AG04450 (cell line): ENCODE measurements around the gene PPM1E. TPM values are rescaled to one million over a fixed set of nuclear protein-coding genes. Genes with fewer than 3 reads are reported as not detected.

Experiments used
- CTCF ChIA-PET: fragments of 300-600, 350-600 bp; formaldehyde crosslinking; extraction: SDS; loops from one replicate; lab custom pipeline; 2022; ENCODE audit warnings: antibody characterized with exemption, inconsistent platforms; lab: Charles Lee
- POLR2A ChIA-PET: fragments of 350-600 bp; formaldehyde crosslinking; extraction: SDS; loops from one replicate; lab custom pipeline; 2021; ENCODE audit warnings: antibody characterized with exemption, inconsistent platforms; lab: Yijun Ruan, JAX
- DNase-seq: peaks from one replicate; pipeline ENCODE4 v3.0.0-alpha.2; 2011; ENCODE audit warnings: low read depth, low spot score
- H3K27ac ChIP-seq: one replicate; pipeline ENCODE4 v1.5.1; 2012; ENCODE audit warnings: low read depth, low read length, control low read depth
- H3K27me3 ChIP-seq: one replicate; pipeline ENCODE4 v1.6.0; 2012; ENCODE audit warnings: low read length; ENCODE audit not compliant: control insufficient read depth, insufficient read depth
- H3K4me3 ChIP-seq: 2 replicates; pipeline ENCODE4 v1.5.1; 2011; ENCODE audit warnings: mild to moderate bottlenecking, low read depth, low read length, control low read depth
- H3K9me3 ChIP-seq: 2 replicates; pipeline ENCODE4 v1.5.1; 2012; ENCODE audit warnings: low read length; ENCODE audit not compliant: control insufficient read depth, insufficient read depth
- CTCF ChIP-seq: IDR thresholded peaks from 2 replicates; pipeline ENCODE4 v1.5.1; 2011; ENCODE audit warnings: low read depth, low read length, control low read depth, inconsistent platforms
- polyA plus RNA-seq: library from polyadenylated mRNA; depleted of rRNA; stranded (reverse); fragments of >200 nt; gene quantifications from 2 replicates; pipeline ENCODE4 v1.2.3, GENCODE V29; 2011

The PPM1E gene
- polyA plus RNA-seq, 1 experiment = 0.64 TPM

- Histone ChIP-seq H3K27me3 (no peaks in the 10 kb centered on the region), H3K27ac (no peak overlapping the region), H3K9me3 (no peaks in the 10 kb centered on the region), H3K4me3 (no peak overlapping the region)
- no peak for TF ChIP-seq CTCF
- ChIA-PET POLR2A (interaction anchor here (0.8 kb wide), 1 partner anchor 380 kb away, joined by 3 read pairs; no protein-coding TSS in a partner anchor), CTCF (no interaction called here)
- no peak for DNase-seq
These were observed 256.3 kb downstream of the PPM1E start for GRCh38 chr17:59011975-59012374.

GRCh38 chr17:59018019-59018418 is 262.4 kb downstream of the PPM1E start:
- no peak for DNase-seq
- no peak for TF ChIP-seq CTCF
- H3K27ac ChIP-seq = no peak overlapping the region
- no peaks in the 10 kb centered on the region for H3K27me3 ChIP-seq
- POLR2A ChIA-PET = interaction anchor here (0.6 kb wide), 1 partner anchor 302 kb away, joined by 6 read pairs; no protein-coding TSS in a partner anchor
- H3K4me3 ChIP-seq = no peak overlapping the region
- CTCF ChIA-PET = no interaction called here
- no peaks in the 10 kb centered on the region for H3K9me3 ChIP-seq

- H3K4me3 ChIP-seq = no peak overlapping the region
- TF ChIP-seq CTCF = no peak
- H3K9me3 ChIP-seq = no peaks in the 10 kb centered on the region
- H3K27ac ChIP-seq = no peak overlapping the region
- ChIA-PET CTCF (no interaction called here), POLR2A (no interaction called here)
- DNase-seq = no peak
- no peaks in the 10 kb centered on the region for H3K27me3 ChIP-seq
These were observed 269.3 kb downstream of the PPM1E start for GRCh38 chr17:59024916-59025315.

GRCh38 chr17:59026176-59026939 is 270.7 kb downstream of the PPM1E start:
- DNase-seq = no peak
- Histone ChIP-seq H3K27ac (no peak overlapping the region), H3K4me3 (no peak overlapping the region), H3K27me3 (no peaks in the 10 kb centered on the region), H3K9me3 (no peaks in the 10 kb centered on the region)
- POLR2A ChIA-PET = no interaction called here
- TF ChIP-seq CTCF = no peak
- CTCF ChIA-PET = no interaction called here

DNA sequence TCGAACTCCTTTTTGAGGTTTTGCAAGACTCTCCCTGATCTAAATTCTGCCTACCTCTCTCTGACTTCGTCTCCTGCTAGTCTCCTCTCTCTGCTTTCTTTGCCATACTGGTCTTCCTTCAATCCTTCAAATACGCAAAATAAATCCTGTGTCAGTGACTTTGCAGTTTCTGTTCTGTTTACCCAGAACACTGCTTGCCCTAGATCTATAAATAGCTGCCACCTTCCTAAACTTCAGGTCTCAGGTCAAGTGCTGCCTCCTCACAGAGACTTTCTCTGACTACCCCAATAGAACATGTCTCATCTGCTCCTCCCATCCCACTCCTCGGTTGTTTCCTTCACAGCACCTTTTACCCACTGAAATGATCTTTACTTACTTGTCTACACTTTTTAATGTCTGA is 272.1 kb downstream of the PPM1E start:
- ChIA-PET CTCF (no interaction called here), POLR2A (no interaction called here)
- H3K4me3 ChIP-seq = no peak overlapping the region
- H3K27me3 ChIP-seq = no peaks in the 10 kb centered on the region
- H3K9me3 ChIP-seq = no peaks in the 10 kb centered on the region
- no peak overlapping the region for H3K27ac ChIP-seq
- no peak for DNase-seq
- no peak for TF ChIP-seq CTCF
